ENCODE measurements around the gene ZFHX3. TPM values are rescaled to one million over a fixed set of nuclear protein-coding genes. Genes with fewer than 3 reads are reported as not detected.

The ZFHX3 gene
- polyA plus RNA-seq, 1 donor = 8.8 TPM

- no peak for DNase-seq (ENCODE audit: low read depth)
Measured at GRCh38 chr16:73041676-73042075, 6.3 kb downstream of the ZFHX3 start.

- DNase-seq (ENCODE audit: low read depth) = no peak
Measured at GRCh38 chr16:73040735-73041402, 7.1 kb downstream of the ZFHX3 start.

- DNase-seq (ENCODE audit: low read depth) = no peak
Measured at GRCh38 chr16:73040136-73040535, 7.8 kb downstream of the ZFHX3 start.

GRCh38 chr16:73037845-73038570 lies 9.9 kb downstream of the ZFHX3 start:
- no peak for DNase-seq (ENCODE audit: low read depth)

- DNase-seq (ENCODE audit: low read depth) = no peak
Measured at GRCh38 chr16:73037331-73037745, 10.6 kb downstream of the ZFHX3 start.

GRCh38 chr16:73036074-73036826 lies 11.7 kb downstream of the ZFHX3 start:
- DNase-seq (ENCODE audit: low read depth) = no peak

- DNase-seq (ENCODE audit: low read depth) = no peak
Measured at GRCh38 chr16:73034374-73034773, 13.6 kb downstream of the ZFHX3 start.

- no peak for DNase-seq (ENCODE audit: low read depth)
Measured at GRCh38 chr16:73033271-73033998, 14.5 kb downstream of the ZFHX3 start.

GRCh38 chr16:73032541-73033270 lies 15.2 kb downstream of the ZFHX3 start:
- DNase-seq (ENCODE audit: low read depth) = no peak

- DNase-seq (ENCODE audit: low read depth) = no peak
Measured at GRCh38 chr16:73031984-73032383, 15.9 kb downstream of the ZFHX3 start.

GRCh38 chr16:73031155-73031866 lies 16.6 kb downstream of the ZFHX3 start:
- DNase-seq (ENCODE audit: low read depth) = no peak

GRCh38 chr16:73028721-73029361 lies 19.1 kb downstream of the ZFHX3 start:
- DNase-seq (ENCODE audit: low read depth) = no peak

- DNase-seq (ENCODE audit: low read depth) = no peak
Measured at GRCh38 chr16:73028263-73028662, 19.7 kb downstream of the ZFHX3 start.

GRCh38 chr16:73027685-73028111 lies 20.2 kb downstream of the ZFHX3 start:
- no peak for DNase-seq (ENCODE audit: low read depth)

GRCh38 chr16:73026754-73027684 lies 20.9 kb downstream of the ZFHX3 start:
- no peak for DNase-seq (ENCODE audit: low read depth)

GRCh38 chr16:73025856-73026210 lies 22.1 kb downstream of the ZFHX3 start:
- DNase-seq (ENCODE audit: low read depth) = no peak

- DNase-seq (ENCODE audit: low read depth) = no peak
Measured at GRCh38 chr16:73025151-73025855, 22.6 kb downstream of the ZFHX3 start.

- DNase-seq (ENCODE audit: low read depth) = no peak
Measured at GRCh38 chr16:73024571-73025105, 23.3 kb downstream of the ZFHX3 start.

Data from forelimb muscle (tissue), 1 donor.